Measurements from ENCODE around the gene PREP.

PREP gene

DNA sequence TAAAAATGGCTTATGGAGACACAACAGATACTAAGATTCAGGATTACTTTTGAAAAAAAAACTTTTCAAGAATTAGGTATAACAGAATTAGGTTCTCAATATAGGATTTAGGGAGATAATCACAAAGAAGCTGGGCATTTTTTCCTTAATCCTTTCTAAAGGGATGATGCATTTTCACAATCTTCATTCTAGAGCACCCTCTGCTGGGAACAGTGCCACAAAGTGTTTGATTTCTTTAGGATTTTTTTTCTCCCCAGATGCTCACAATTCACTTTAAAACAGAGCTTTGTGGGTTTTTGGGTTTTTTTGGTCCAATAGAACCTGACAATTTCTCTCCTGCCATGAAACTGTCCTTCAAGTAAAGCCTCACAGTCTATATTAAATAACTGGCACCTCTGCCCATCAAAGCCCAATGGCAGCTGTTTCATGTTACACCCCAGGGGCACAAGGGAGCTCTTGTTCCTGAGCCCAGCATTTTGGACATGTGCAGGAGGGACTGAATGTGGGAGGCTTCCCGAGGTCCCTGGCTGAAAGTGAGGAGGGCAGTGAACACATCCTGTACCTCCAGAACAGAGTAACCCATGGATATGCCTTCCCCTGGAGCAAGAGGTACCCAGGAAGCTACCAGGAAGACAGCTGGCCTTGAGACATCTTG lies 39.7 kb downstream of the PREP start:
- DNase-seq (ENCODE audit: extremely low read depth, low read depth) = no peak

DNA sequence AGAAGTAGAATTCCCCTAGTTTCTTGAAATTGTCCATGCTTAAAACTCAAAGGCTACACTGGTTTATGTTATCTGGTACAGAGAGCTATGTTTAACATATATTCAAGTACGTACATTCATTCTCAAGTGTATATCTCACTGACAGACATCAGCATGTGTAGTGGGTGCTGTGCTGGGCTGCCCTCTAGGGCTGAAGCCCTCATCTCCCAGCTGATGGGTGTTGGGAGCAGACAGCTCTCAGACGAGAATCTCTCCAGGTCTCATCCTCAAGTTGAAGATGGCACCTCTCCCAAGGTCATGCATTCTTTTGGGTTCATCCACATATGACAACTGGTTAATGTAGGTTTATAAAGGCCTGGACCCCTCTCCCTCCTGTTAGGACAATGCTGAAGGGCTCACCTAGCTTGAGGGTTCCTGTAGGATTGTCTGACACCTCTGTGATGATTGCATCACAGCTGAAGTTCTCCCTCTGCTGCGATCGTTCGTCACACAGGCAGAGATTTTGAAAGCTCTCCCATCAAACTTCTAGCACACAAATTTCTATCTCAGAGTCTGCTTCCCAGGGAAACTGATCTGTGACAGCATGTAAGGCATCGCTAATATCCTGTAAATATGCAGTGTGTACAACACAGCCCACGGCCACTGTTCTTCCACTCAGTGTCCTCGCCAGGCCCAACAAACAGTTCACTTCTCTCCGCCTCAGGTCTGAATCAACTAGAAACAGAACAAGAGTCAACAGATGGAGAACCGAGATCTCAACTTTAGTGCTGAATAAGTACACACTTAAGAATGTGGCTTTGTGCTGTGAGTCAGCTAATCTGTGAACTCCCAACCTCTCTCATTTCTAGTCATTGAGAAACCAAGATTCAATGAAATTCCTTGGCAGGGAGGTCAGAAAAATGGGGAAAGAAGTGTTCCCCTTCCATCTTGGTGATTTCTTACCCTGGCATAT lies 43.2 kb downstream of the PREP start:
- TF ChIP-seq, protein P1, sequence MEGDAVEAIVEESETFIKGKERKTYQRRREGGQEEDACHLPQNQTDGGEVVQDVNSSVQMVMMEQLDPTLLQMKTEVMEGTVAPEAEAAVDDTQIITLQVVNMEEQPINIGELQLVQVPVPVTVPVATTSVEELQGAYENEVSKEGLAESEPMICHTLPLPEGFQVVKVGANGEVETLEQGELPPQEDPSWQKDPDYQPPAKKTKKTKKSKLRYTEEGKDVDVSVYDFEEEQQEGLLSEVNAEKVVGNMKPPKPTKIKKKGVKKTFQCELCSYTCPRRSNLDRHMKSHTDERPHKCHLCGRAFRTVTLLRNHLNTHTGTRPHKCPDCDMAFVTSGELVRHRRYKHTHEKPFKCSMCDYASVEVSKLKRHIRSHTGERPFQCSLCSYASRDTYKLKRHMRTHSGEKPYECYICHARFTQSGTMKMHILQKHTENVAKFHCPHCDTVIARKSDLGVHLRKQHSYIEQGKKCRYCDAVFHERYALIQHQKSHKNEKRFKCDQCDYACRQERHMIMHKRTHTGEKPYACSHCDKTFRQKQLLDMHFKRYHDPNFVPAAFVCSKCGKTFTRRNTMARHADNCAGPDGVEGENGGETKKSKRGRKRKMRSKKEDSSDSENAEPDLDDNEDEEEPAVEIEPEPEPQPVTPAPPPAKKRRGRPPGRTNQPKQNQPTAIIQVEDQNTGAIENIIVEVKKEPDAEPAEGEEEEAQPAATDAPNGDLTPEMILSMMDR (IDR thresholded peaks at IDR 0.05; ENCODE audit: low read depth, low read length) = no peak
- DNase-seq (ENCODE audit: extremely low read depth, low read depth) = peak; percentile 61

More for the DNA sequence above, 39.7 kb downstream of the PREP start:
- TF ChIP-seq, protein P1 (IDR thresholded peaks at IDR 0.05; ENCODE audit: low read depth, low read length) = peak; percentile 46

DNA sequence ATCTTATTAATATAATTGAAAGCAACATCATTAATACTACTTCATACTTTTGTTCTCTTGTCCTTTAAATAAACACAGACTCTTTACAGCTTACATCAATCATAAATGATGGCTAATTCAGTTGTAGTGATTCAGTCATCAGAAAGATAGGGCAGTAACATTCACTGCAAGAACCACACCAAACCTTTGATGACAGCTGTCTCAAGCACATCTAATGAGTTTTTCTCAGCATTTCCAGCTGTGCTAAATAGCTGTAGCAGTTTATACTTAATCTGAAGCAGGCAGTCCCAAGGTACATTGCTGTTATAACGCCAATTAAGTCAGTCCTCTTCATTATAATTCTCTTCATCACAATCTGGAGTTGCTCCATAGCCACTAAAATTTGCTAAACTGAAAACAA lies 45.7 kb downstream of the PREP start:
- no peak for DNase-seq (ENCODE audit: extremely low read depth, low read depth)

DNA sequence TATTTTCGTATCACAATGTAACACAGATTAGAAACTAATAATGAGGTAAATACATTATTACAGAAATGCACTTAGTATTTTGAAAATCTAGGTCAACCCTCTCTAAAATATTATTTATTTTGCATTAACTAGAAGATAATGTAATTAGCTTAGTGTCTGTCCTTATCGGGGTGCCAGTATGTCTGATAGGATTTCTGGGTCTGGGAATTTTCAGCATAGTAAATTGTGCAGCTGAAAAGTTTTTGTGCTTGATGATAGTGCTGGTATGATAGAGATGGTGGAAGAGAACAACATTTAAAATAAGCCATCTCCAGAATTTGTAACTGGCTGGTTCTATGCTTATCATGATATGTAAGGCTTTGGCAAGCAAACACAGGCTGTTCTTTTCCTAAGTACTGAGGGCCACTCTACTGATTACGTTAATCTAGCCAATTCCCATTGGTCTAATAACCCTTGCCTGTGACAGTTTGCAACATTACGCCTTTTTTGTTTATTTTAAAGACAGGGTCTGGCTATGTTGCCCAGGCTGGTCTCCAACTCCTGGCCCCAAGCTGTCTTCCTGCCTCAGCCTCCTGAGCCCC lies 50.8 kb downstream of the PREP start:
- TF ChIP-seq, protein P1 (IDR thresholded peaks at IDR 0.05; ENCODE audit: low read depth, low read length) = no peak
- DNase-seq (ENCODE audit: extremely low read depth, low read depth) = no peak

More for the DNA sequence above, 45.7 kb downstream of the PREP start:
- TF ChIP-seq, protein P1 (IDR thresholded peaks at IDR 0.05; ENCODE audit: low read depth, low read length) = no peak

DNA sequence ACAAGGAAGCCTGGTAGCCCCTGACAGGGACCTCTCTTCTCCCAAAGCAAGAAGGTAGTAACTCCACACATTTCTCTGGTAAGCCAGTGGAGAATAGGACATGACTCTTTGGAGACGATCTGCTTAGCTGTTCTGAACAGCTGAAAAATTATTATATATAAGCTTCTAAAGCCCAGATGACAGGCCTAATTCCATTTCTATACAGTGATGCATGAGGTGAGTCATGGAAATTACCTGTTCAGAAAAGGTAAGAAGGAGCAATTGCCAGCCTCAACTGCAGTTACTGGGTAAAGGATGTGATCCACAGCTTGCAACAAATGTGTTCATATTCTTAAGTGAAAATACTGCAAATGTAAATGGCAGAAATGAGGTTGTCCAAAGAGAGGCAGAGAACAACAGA lies 54.0 kb downstream of the PREP start:
- DNase-seq (ENCODE audit: extremely low read depth, low read depth) = no peak
- TF ChIP-seq, protein P1 (IDR thresholded peaks at IDR 0.05; ENCODE audit: low read depth, low read length) = no peak

DNA sequence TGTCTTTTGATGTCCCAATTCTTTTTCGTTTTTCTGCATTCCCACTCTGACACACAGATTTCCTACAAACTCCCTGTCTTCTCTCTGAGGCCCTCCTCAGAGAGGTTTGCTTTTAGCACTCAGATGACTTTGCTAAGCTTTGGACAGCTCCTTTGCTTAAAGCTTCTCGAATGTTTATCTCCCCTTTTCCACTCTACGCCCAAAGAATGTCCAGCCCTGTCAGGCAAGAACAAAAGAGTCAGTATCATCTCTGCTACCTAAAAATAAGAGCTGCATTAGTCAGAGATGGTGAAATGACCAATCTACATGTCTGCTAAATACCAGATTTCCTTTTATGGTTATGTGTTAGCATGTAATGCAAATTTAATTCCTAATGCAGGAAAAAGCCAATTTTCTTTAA lies 56.8 kb downstream of the PREP start:
- DNase-seq (ENCODE audit: extremely low read depth, low read depth) = no peak
- TF ChIP-seq, protein P1 (IDR thresholded peaks at IDR 0.05; ENCODE audit: low read depth, low read length) = no peak

DNA sequence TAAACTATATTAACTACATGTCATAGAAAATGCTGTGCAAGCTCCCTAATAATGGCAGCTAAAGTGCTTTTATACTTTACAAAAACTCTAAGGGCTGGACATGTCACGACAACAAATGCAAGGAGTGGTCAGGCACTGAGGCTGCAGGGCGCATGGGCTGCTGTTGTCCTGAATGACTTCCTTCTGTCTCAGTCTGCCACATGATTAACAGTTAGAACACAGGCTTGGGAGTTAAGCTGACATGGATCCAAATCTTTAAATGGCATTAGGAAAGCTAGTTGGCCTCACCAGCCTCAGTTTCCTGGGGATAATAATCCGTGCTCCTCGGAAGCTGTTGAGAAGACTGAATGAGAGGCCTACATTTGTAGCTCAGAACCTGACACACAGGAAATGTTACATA lies 57.4 kb downstream of the PREP start:
- TF ChIP-seq, protein P1 (IDR thresholded peaks at IDR 0.05; ENCODE audit: low read depth, low read length) = no peak
- DNase-seq (ENCODE audit: extremely low read depth, low read depth) = no peak
